ENCODE data around the gene P3H3.
A peak's percentile ranks its signal among the peaks of the same experiment; 100 is the strongest.
"Not testable (repeated sequence)": the region's sequence is repeated elsewhere in the genome, so short reads cannot be mapped to it uniquely, and the experiment has no call there.

Gene P3H3

GRCh38 chr12:6845395-6845794 is 17.2 kb downstream of the P3H3 start:
- no peak for DNase-seq (ENCODE audit: low read depth)

GRCh38 chr12:6846316-6846869 is 18.2 kb downstream of the P3H3 start:
- no peak for DNase-seq (ENCODE audit: low read depth)

GRCh38 chr12:6847676-6848075 is 19.5 kb downstream of the P3H3 start:
- no peak for DNase-seq (ENCODE audit: low read depth)

GRCh38 chr12:6849427-6849826 is 21.2 kb downstream of the P3H3 start:
- no peak for DNase-seq (ENCODE audit: low read depth)

GRCh38 chr12:6849976-6850560 is 21.9 kb downstream of the P3H3 start:
- DNase-seq (ENCODE audit: low read depth): no peak

- no peak for DNase-seq (ENCODE audit: low read depth)
Observed at GRCh38 chr12:6850796-6851152, 22.6 kb downstream of the P3H3 start.

- DNase-seq (ENCODE audit: low read depth): peak; percentile 98
Observed at GRCh38 chr12:6851153-6851920, 23.1 kb downstream of the P3H3 start, which contains the start of gene CDCA3. CDCA3 (minus strand) TSS chr12:6851286; CDS start chr12:6850952, 334 bp downstream.

GRCh38 chr12:6851921-6852650 is 23.9 kb downstream of the P3H3 start, which contains the start of gene USP5:
USP5 (plus strand) TSS chr12:6852150; CDS start chr12:6852180, 30 bp downstream.
- peak; percentile 100 for DNase-seq (ENCODE audit: low read depth)

- peak; percentile 83 for DNase-seq (ENCODE audit: low read depth)
Observed at GRCh38 chr12:6852651-6853354, 24.6 kb downstream of the P3H3 start.

- no peak for DNase-seq (ENCODE audit: low read depth)
Observed at GRCh38 chr12:6853626-6854025, 25.4 kb downstream of the P3H3 start.

- DNase-seq (ENCODE audit: low read depth): no peak
Observed at GRCh38 chr12:6854036-6854435, 25.8 kb downstream of the P3H3 start.

GRCh38 chr12:6855322-6855721 is 27.1 kb downstream of the P3H3 start:
- DNase-seq (ENCODE audit: low read depth): no peak

GRCh38 chr12:6858799-6859198 is 30.6 kb downstream of the P3H3 start:
- DNase-seq (ENCODE audit: low read depth): no peak

- no peak for DNase-seq (ENCODE audit: low read depth)
Observed at GRCh38 chr12:6860116-6860515, 31.9 kb downstream of the P3H3 start.

GRCh38 chr12:6860942-6861341 is 32.7 kb downstream of the P3H3 start:
- no peak for DNase-seq (ENCODE audit: low read depth)

GRCh38 chr12:6861391-6861790 is 33.2 kb downstream of the P3H3 start:
- no peak for DNase-seq (ENCODE audit: low read depth)

GRCh38 chr12:6863033-6863432 is 34.8 kb downstream of the P3H3 start:
- no peak for DNase-seq (ENCODE audit: low read depth)

GRCh38 chr12:6863586-6864321 is 35.5 kb downstream of the P3H3 start:
- no peak for DNase-seq (ENCODE audit: low read depth)

GRCh38 chr12:6865307-6865706 is 37.1 kb downstream of the P3H3 start:
- DNase-seq (ENCODE audit: low read depth): not testable (repeated sequence)

- no peak for DNase-seq (ENCODE audit: low read depth)
Observed at GRCh38 chr12:6866163-6866919, 38.1 kb downstream of the P3H3 start.

Data from stromal cell of bone marrow (primary cell).